ENCODE measurements around the gene MYH16.
"Not testable (repeated sequence)": the region's sequence is repeated elsewhere in the genome, so short reads cannot be mapped to it uniquely, and the experiment has no call there.

MYH16 gene

GRCh38 chr7:99272476-99273045 lies at the start of gene MYH16:
TSS of gene MYH16 (plus strand) at chr7:99272839.
- no peak for DNase-seq (ENCODE audit: low read depth in 3 of 3)

- DNase-seq (ENCODE audit: low read depth in 3 of 3), result peak in 1 of 3 donors; percentile 1
Observed at GRCh38 chr7:99224263-99224898, 48.3 kb upstream of the MYH16 start.

- no peak for DNase-seq (ENCODE audit: low read depth in 3 of 3)
Observed at GRCh38 chr7:99224899-99225265, 47.8 kb upstream of the MYH16 start.

GRCh38 chr7:99229234-99229633 lies 43.4 kb upstream of the MYH16 start:
- no peak for DNase-seq (ENCODE audit: low read depth in 3 of 3)

GRCh38 chr7:99232082-99232770 lies 40.4 kb upstream of the MYH16 start:
- DNase-seq (ENCODE audit: low read depth in 3 of 3), result no peak

- not testable (repeated sequence) for DNase-seq (ENCODE audit: low read depth in 3 of 3)
Observed at GRCh38 chr7:99232955-99233354, 39.7 kb upstream of the MYH16 start.

GRCh38 chr7:99234185-99234584 lies 38.5 kb upstream of the MYH16 start:
- DNase-seq (ENCODE audit: low read depth in 3 of 3), result no peak

GRCh38 chr7:99235925-99236324 lies 36.7 kb upstream of the MYH16 start:
- no peak for DNase-seq (ENCODE audit: low read depth in 3 of 3)

GRCh38 chr7:99237876-99238275 lies 34.8 kb upstream of the MYH16 start:
- DNase-seq (ENCODE audit: low read depth in 3 of 3), result not testable (repeated sequence)

- no peak for DNase-seq (ENCODE audit: low read depth in 3 of 3)
Observed at GRCh38 chr7:99238558-99239341, 33.9 kb upstream of the MYH16 start.

- DNase-seq (ENCODE audit: low read depth in 3 of 3), result no peak
Observed at GRCh38 chr7:99242682-99243081, 30.0 kb upstream of the MYH16 start.

- no peak for DNase-seq (ENCODE audit: low read depth in 3 of 3)
Observed at GRCh38 chr7:99243751-99244337, 28.8 kb upstream of the MYH16 start.

GRCh38 chr7:99244939-99245338 lies 27.7 kb upstream of the MYH16 start:
- DNase-seq (ENCODE audit: low read depth in 3 of 3), result no peak

GRCh38 chr7:99248391-99249095 lies 24.1 kb upstream of the MYH16 start:
- no peak for DNase-seq (ENCODE audit: low read depth in 3 of 3)

- DNase-seq (ENCODE audit: low read depth in 3 of 3), result no peak
Observed at GRCh38 chr7:99249985-99250575, 22.6 kb upstream of the MYH16 start.

GRCh38 chr7:99252166-99252895 lies 20.3 kb upstream of the MYH16 start:
- DNase-seq (ENCODE audit: low read depth in 3 of 3), result no peak

GRCh38 chr7:99253369-99253768 lies 19.3 kb upstream of the MYH16 start:
- no peak for DNase-seq (ENCODE audit: low read depth in 3 of 3)

- DNase-seq (ENCODE audit: low read depth in 3 of 3), result no peak
Observed at GRCh38 chr7:99254390-99254789, 18.2 kb upstream of the MYH16 start.

GRCh38 chr7:99255463-99255862 lies 17.2 kb upstream of the MYH16 start:
- DNase-seq (ENCODE audit: low read depth in 3 of 3), result no peak

GRCh38 chr7:99257065-99257464 lies 15.6 kb upstream of the MYH16 start:
- DNase-seq (ENCODE audit: low read depth in 3 of 3), result no peak
